HepG2 (cell line): ENCODE measurements around the gene PLLP. TPM values are rescaled to one million over a fixed set of nuclear protein-coding genes. Genes with fewer than 3 reads are reported as not detected.

Experiments
- ELF3 ChIP-seq: IDR thresholded peaks from 2 replicates; pipeline ENCODE4 v1.6.1; 2016; ENCODE audit warnings: missing genetic modification reagents, missing compliant biosample characterization
- GATA4 ChIP-seq: sonication (generic); IDR thresholded peaks from 2 replicates; pipeline ENCODE4 v1.6.1; 2016; ENCODE audit warnings: antibody characterized with exemption, low read depth, borderline replicate concordance
- HNF4G ChIP-seq, 2 experiments: sonication (generic) in 1 of 2; formaldehyde crosslinking in 1 of 2; IDR thresholded peaks; 2 replicates each; pipeline versions ENCODE4 v1.4.0 to v1.6.1; 2011 to 2020; ENCODE audit warnings: borderline replicate concordance in 2 of 2, low read depth in 2 of 2, mild to moderate bottlenecking in 2 of 2, low read length in 1 of 2, missing genetic modification reagents in 1 of 2, moderate library complexity in 1 of 2
- JUN ChIP-seq: sonication (generic); formaldehyde crosslinking; IDR thresholded peaks from 2 replicates; pipeline ENCODE4 v1.4.0; 2020; ENCODE audit warnings: mild to moderate bottlenecking, missing genetic modification reagents
- KAT8 ChIP-seq: IDR thresholded peaks from 2 replicates; pipeline ENCODE4 v1.6.1; 2016; ENCODE audit warnings: missing genetic modification reagents, missing compliant biosample characterization
- PAF1 ChIP-seq: IDR thresholded peaks from 2 replicates; pipeline ENCODE4 v1.6.1; 2016; ENCODE audit warnings: missing genetic modification reagents, missing compliant biosample characterization
- PHF20 ChIP-seq: sonication (generic); formaldehyde crosslinking; IDR thresholded peaks from 2 replicates; pipeline ENCODE4 v1.5.0; 2020; ENCODE audit warnings: mild to moderate bottlenecking, missing genetic modification reagents
- SMAD1 ChIP-seq: sonication (generic); formaldehyde crosslinking; IDR thresholded peaks from 2 replicates; pipeline ENCODE4 v1.4.0; 2020; ENCODE audit warnings: missing genetic modification reagents, low read depth, mild to moderate bottlenecking, borderline replicate concordance
- SRSF9 ChIP-seq: fragments of 200-400 bp; formaldehyde crosslinking; IDR thresholded peaks from 2 replicates; pipeline ENCODE4 v1.6.1; 2018; ENCODE audit warnings: borderline replicate concordance, mild to moderate bottlenecking, low read depth, low read length; ENCODE audit not compliant: insufficient read depth, poor library complexity, severe bottlenecking
- ZEB1 ChIP-seq: IDR thresholded peaks from 2 replicates; pipeline ENCODE4 v1.6.1; 2012; ENCODE audit warnings: mild to moderate bottlenecking, low read depth, inconsistent platforms; ENCODE audit not compliant: insufficient replicate concordance
- ZNF234 ChIP-seq: sonication (generic); formaldehyde crosslinking; conservative IDR thresholded peaks from 2 replicates; pipeline ENCODE4 v1.5.1; 2020; ENCODE audit warnings: mild to moderate bottlenecking, missing genetic modification reagents
- ZNF335 ChIP-seq: sonication (generic); formaldehyde crosslinking; IDR thresholded peaks from 2 replicates; pipeline ENCODE4 v1.4.0; 2020; ENCODE audit warnings: missing genetic modification reagents
- ZNF543 ChIP-seq: sonication (generic); formaldehyde crosslinking; IDR thresholded peaks from 2 replicates; pipeline ENCODE4 v1.4.0; 2020; ENCODE audit warnings: mild to moderate bottlenecking, missing genetic modification reagents
- ZNF564 ChIP-seq: sonication (generic); formaldehyde crosslinking; IDR thresholded peaks from 2 replicates; pipeline ENCODE4 v1.8.1; 2023; ENCODE audit warnings: mild to moderate bottlenecking, missing genetic modification reagents
- ZNF629 ChIP-seq: sonication (generic); formaldehyde crosslinking; conservative IDR thresholded peaks from 2 replicates; pipeline ENCODE4 v1.5.0; 2020; ENCODE audit warnings: missing genetic modification reagents
- ZSCAN29 ChIP-seq: sonication (generic); formaldehyde crosslinking; conservative IDR thresholded peaks from 2 replicates; pipeline ENCODE4 v1.4.0; 2020; ENCODE audit warnings: mild to moderate bottlenecking, missing genetic modification reagents
- polyA plus RNA-seq, 8 experiments: library from polyadenylated mRNA; depleted of rRNA in 3 of 8; stranded (reverse) in 7 of 8; unstranded in 1 of 8; fragments of >200 nt; fragmentation: Illumina TruSeq in 4 of 8; extraction: Trizol in 4 of 8; gene quantifications; 2 replicates each; pipeline versions ENCODE4 v1.2.1 to v1.2.3, GENCODE V29; 2011 to 2016; ENCODE audit warnings: low read depth in 4 of 8, missing spikeins in 1 of 8, mixed read lengths in 1 of 8; ENCODE audit not compliant: insufficient read depth in 1 of 8
- total RNA-seq, 5 experiments: library from RNA; depleted of rRNA; stranded (reverse); fragments of >200 nt; fragmentation: Illumina TruSeq; extraction: Trizol; gene quantifications; 2 replicates each; pipeline ENCODE4 v1.2.3, GENCODE V29; 2016; ENCODE audit warnings: low read depth in 1 of 5
- TF ChIP-seq, protein P1 (sequence below): IDR thresholded peaks from 2 replicates; pipeline ENCODE4 v1.6.1; 2012; ENCODE audit warnings: low read length, improper control_type of control experiment
- TF ChIP-seq, protein P2 (sequence below): IDR thresholded peaks from 2 replicates; pipeline ENCODE4 v1.6.1; 2016; ENCODE audit warnings: low read depth
- TF ChIP-seq, protein P3 (sequence below): sonication (generic); formaldehyde crosslinking; IDR thresholded peaks from 2 replicates; pipeline ENCODE4 v1.5.0; 2020; ENCODE audit warnings: mild to moderate bottlenecking, missing genetic modification reagents, moderate library complexity
- TF ChIP-seq, protein P4 (sequence below): sonication (generic); formaldehyde crosslinking; IDR thresholded peaks from 2 replicates; pipeline ENCODE4 v1.4.0; 2020; ENCODE audit warnings: missing genetic modification reagents

Gene PLLP
- total and polyA plus RNA-seq, 2 of the 13 experiments (the other 11 are each of a cell fraction or from before 2014, with no cell fraction given): 60.6 to 127 TPM

DNA sequence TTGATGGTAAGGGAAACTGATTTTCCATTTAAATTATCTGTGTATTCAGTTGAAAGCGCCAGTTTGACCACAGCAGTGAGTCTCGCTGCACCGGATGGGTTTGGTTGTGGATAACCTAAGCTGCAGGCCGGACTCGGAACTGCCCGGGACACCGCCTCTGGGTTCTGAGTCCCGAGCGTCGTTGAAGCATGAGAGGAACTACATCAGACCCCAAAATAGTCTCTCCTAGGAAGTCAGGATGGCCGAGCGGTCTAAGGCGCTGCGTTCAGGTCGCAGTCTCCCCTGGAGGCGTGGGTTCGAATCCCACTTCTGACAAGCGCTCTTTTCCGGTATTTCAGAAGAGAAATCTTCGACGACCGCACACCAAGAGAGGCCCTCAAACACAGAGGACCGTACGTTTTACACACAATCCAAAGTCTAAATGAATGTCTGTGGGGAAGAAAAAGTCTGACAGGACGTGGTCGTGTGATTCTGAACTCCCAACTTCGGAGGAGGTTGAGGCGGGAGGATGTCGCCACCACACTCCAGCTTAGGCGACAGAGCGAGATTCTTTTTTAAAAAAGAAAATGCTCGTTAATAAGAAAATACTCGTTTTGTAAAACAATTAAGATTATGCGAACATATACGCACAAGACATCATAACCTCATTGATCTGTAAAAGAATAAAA, 15.4 kb upstream of the PLLP start (continued):
- TF ChIP-seq JUN (0 out of 2 replicates have a peak, but pooled peaks have one; percentile 23), SMAD1 (CRISPR knock-in tag) (no peak), PAF1 (CRISPR knock-in tag) (no peak), KAT8 (CRISPR knock-in tag) (peak; percentile 74), ZNF335 (CRISPR knock-in tag) (peak; percentile 90), PHF20 (CRISPR knock-in tag) (no peak; the same call in 1 of the 2 replicates), ZNF629 (peak; percentile 84), ZNF543 (CRISPR knock-in tag) (peak; percentile 81; the same call in 1 of the 2 replicates), ZNF234 (CRISPR knock-in tag) (no peak; the same call in 1 of the 2 replicates), SRSF9 (no peak), HNF4G (IDR thresholded peaks at IDR 0.05; ENCODE audit: borderline replicate concordance, low read depth, low read length) (peak; percentile 64; the same call in 1 of the 2 replicates), HNF4G (CRISPR knock-in tag; IDR thresholded peaks at IDR 0.05; ENCODE audit: borderline replicate concordance, low read depth) (no peak; the same call in 1 of the 2 replicates), ELF3 (peak; percentile 91), ZSCAN29 (CRISPR knock-in tag) (peak; percentile 95; the same call in 1 of the 2 replicates), GATA4 (no peak), ZEB1 (peak; percentile 63), ZNF564 (CRISPR knock-in tag) (peak; percentile 83; the same call in 1 of the 2 replicates)
- TF ChIP-seq, protein P1, sequence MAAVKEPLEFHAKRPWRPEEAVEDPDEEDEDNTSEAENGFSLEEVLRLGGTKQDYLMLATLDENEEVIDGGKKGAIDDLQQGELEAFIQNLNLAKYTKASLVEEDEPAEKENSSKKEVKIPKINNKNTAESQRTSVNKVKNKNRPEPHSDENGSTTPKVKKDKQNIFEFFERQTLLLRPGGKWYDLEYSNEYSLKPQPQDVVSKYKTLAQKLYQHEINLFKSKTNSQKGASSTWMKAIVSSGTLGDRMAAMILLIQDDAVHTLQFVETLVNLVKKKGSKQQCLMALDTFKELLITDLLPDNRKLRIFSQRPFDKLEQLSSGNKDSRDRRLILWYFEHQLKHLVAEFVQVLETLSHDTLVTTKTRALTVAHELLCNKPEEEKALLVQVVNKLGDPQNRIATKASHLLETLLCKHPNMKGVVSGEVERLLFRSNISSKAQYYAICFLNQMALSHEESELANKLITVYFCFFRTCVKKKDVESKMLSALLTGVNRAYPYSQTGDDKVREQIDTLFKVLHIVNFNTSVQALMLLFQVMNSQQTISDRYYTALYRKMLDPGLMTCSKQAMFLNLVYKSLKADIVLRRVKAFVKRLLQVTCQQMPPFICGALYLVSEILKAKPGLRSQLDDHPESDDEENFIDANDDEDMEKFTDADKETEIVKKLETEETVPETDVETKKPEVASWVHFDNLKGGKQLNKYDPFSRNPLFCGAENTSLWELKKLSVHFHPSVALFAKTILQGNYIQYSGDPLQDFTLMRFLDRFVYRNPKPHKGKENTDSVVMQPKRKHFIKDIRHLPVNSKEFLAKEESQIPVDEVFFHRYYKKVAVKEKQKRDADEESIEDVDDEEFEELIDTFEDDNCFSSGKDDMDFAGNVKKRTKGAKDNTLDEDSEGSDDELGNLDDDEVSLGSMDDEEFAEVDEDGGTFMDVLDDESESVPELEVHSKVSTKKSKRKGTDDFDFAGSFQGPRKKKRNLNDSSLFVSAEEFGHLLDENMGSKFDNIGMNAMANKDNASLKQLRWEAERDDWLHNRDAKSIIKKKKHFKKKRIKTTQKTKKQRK: no peak
- TF ChIP-seq, protein P2, sequence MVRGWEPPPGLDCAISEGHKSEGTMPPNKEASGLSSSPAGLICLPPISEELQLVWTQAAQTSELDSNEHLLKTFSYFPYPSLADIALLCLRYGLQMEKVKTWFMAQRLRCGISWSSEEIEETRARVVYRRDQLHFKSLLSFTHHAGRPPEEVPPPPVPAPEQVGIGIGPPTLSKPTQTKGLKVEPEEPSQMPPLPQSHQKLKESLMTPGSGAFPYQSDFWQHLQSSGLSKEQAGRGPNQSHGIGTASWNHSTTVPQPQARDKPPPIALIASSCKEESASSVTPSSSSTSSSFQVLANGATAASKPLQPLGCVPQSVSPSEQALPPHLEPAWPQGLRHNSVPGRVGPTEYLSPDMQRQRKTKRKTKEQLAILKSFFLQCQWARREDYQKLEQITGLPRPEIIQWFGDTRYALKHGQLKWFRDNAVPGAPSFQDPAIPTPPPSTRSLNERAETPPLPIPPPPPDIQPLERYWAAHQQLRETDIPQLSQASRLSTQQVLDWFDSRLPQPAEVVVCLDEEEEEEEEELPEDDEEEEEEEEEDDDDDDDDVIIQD: 0 out of 2 replicates have a peak, but pooled peaks have one; percentile 62
- TF ChIP-seq, protein P3, sequence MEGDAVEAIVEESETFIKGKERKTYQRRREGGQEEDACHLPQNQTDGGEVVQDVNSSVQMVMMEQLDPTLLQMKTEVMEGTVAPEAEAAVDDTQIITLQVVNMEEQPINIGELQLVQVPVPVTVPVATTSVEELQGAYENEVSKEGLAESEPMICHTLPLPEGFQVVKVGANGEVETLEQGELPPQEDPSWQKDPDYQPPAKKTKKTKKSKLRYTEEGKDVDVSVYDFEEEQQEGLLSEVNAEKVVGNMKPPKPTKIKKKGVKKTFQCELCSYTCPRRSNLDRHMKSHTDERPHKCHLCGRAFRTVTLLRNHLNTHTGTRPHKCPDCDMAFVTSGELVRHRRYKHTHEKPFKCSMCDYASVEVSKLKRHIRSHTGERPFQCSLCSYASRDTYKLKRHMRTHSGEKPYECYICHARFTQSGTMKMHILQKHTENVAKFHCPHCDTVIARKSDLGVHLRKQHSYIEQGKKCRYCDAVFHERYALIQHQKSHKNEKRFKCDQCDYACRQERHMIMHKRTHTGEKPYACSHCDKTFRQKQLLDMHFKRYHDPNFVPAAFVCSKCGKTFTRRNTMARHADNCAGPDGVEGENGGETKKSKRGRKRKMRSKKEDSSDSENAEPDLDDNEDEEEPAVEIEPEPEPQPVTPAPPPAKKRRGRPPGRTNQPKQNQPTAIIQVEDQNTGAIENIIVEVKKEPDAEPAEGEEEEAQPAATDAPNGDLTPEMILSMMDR (CRISPR knock-in tag): peak; percentile 35; the same call in 1 of the 2 replicates
- TF ChIP-seq, protein P4, sequence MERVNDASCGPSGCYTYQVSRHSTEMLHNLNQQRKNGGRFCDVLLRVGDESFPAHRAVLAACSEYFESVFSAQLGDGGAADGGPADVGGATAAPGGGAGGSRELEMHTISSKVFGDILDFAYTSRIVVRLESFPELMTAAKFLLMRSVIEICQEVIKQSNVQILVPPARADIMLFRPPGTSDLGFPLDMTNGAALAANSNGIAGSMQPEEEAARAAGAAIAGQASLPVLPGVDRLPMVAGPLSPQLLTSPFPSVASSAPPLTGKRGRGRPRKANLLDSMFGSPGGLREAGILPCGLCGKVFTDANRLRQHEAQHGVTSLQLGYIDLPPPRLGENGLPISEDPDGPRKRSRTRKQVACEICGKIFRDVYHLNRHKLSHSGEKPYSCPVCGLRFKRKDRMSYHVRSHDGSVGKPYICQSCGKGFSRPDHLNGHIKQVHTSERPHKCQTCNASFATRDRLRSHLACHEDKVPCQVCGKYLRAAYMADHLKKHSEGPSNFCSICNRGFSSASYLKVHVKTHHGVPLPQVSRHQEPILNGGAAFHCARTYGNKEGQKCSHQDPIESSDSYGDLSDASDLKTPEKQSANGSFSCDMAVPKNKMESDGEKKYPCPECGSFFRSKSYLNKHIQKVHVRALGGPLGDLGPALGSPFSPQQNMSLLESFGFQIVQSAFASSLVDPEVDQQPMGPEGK: peak; percentile 40; the same call in 1 of the 2 replicates
